Raji (cell line): ENCODE results near the gene DR1.

Source experiments
- POLR2A ChIP-seq: IDR thresholded peaks from 2 replicates; pipeline ENCODE4 v1.6.1; 2011; ENCODE audit warnings: low read depth, low read length, control low read depth; ENCODE audit not compliant: insufficient read depth

The DR1 gene

GRCh38 chr1:93330196-93330595 is 15.5 kb upstream of the DR1 start:
- no peak for TF ChIP-seq POLR2A

GRCh38 chr1:93330617-93331016 is 15.1 kb upstream of the DR1 start:
- no peak for TF ChIP-seq POLR2A

DNA sequence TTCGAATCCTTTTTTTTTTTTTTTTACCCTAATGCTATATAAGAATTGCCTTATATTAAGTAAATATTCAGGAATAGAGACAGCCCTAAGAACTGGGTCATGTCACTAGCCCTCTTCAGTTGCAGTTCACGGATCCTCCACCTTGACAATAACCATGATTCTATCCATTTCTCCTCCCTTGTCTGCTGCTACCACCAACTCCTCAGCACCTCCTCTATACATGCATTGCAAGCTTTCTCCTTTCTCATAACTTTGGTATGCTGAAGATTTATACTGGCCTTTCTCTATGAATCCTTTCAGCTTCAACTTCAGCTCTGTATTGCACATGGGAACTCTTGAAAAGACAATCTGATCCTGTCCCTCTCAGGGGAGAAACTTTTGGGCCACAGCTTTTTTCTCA is 14.3 kb upstream of the DR1 start:
- no peak for TF ChIP-seq POLR2A

GRCh38 chr1:93332368-93332767 is 13.3 kb upstream of the DR1 start:
- TF ChIP-seq POLR2A, result no peak

DNA sequence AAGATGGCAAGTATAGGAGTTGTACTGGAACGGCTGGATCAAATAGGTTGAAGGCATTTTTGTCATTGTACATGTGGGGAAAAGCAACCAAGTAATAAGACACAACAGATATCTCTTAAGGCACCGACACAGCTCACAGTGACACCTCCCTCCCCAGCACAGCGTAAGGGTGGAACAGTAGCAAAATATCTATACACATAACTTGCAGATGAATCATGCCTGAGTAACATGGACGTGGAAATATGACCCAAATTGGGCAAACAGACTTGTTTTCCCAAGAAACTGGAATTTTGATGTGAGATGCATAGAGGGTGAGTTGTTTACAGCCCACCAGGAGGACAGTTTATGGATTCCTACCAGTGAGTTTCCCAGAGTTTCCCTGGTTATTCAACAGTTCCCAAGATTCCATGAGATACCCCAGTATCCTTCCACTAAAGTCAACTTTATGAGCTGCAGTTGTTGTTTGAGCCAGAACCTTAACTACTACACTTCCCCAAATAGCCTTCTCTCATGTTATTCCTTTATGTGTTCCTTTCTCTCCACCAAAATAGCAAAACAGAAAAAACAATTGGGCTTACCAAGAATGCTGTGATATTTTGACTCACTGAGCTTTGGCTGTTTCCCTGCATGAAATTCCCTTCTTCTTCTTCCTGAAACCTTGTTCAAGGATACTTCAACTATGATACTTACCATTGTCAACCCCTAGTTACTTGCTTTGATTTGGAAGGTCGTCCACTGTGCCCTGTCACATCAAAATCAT is 7.1 kb upstream of the DR1 start:
- TF ChIP-seq POLR2A, result no peak

DNA sequence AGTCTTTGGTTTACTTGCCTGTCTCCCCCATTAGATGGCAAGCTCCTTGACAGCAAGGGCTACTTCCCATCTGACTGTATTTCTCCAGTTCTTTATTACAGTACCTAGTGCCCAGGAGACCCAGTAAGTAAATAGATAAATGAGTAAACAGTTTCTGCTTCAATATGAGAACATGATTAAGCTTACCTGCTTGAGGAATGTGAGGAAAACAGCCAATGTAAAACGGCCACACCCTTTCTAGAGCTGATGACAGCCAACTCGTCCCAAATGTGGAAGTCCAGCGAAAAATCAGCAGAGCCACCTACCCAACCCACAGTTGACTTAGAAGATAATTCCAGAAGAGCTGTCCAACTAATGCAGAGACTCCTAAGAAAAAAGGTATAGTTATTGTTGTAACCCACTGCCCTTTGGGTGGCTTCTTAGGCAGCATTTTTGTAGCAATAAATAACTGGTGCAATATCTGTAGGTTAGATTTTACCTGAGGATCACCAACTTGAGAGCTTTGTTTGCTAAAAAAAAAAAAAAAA is 6.5 kb upstream of the DR1 start:
- no peak for TF ChIP-seq POLR2A

GRCh38 chr1:93340090-93340489 is 5.6 kb upstream of the DR1 start:
- TF ChIP-seq POLR2A, result no peak

- TF ChIP-seq POLR2A, result no peak
These were observed 1.2 kb upstream of the DR1 start for GRCh38 chr1:93344484-93344883.

- TF ChIP-seq POLR2A, result no peak
These were observed 648 bp upstream of the DR1 start for GRCh38 chr1:93344886-93345632.

- peak; percentile 40 for TF ChIP-seq POLR2A
These were observed 800 bp downstream of the DR1 start for GRCh38 chr1:93346421-93346993.

DNA sequence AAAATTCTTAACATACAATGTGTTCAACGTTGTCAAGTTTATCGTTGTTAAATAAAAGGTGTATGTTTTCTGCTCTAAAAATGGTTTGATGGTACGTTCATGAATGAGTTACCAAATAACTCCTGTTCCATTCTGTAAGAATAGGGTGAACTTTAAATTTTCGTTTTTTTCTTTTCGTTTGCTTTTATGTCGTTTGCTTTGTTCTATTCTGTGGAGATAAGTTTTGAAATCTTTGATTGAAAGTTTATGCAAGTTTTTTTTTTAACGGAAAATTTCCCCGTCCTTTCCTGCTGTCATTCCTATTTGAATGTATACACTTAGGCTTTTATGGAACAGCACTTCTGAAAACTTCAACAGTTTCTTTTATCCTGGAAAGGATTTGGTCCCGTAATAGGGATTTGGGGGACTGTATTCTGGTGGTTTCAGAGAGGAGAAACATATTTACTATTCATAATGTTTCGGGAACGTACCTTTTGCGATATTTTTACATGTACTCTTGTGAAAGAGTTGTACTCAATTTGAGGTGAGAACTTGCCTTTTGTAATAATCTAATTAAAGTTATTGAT is 1.7 kb downstream of the DR1 start:
- TF ChIP-seq POLR2A, result no peak

- TF ChIP-seq POLR2A, result no peak
These were observed 2.5 kb downstream of the DR1 start for GRCh38 chr1:93348104-93348728.

DNA sequence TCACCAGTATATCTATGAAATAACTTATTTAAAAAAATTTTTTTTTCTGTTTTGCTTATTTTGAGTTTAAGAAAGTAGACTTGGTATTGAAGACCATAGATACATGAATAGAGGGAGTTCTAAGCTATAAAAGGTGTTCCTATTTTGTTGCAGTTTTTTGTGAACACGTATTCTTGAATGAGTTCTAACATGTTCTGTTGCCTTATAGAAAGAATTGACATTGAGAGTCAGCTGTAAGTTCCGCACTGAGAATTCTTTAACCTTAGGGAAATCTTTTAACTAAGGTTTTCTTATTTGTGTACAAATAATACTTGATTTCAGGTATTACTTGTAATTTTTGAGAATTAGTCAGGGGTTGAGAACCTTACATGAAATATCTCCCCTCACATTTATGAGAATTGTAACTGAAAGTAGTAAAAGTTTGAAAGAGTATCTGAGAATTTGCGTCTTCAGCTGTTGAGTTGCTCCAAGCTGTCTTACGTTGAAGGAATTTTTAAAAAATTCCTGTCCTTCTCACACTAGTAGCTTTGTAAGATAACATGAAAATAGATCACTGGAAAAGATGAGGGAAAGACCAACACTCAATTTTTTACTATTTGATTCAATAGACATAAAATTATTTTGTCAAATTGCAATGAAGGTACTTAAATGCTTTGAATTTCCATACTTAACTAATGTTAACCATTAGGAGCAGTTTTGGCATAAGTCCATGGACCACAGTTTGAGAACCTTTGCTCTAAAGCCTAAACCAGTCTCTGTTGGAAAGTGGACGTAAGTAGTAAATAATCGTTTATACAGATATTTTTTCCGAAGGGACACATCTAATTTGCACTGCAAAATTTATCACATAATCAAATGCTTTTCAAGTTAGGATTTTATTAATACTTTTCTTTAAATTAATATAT is 3.8 kb downstream of the DR1 start:
- TF ChIP-seq POLR2A, result no peak

- TF ChIP-seq POLR2A, result no peak
These were observed 4.6 kb downstream of the DR1 start for GRCh38 chr1:93350322-93350721.
